Measurements from ENCODE around the gene PROSER3. TPM values are rescaled to one million over a fixed set of nuclear protein-coding genes. Genes with fewer than 3 reads are reported as not detected.
A peak's percentile ranks its signal among the peaks of the same experiment; 100 is the strongest.

PROSER3 gene
- total and polyA plus RNA-seq, 9 of the 15 experiments (the other 6 are each of a cell fraction or from before 2014, with no cell fraction given) = 1.0 to 39.5 (median 5.1) TPM

GRCh38 chr19:35750167-35750566 is 7.8 kb upstream of the PROSER3 start:
- Histone ChIP-seq H3K4me3 (no peak overlapping the region), H3K4me1 (replicated peaks in 1 of 2; ENCODE audit: control insufficient read depth in 2 of 2, insufficient read depth in 2 of 2, low read length in 2 of 2) (peaks cover 9 to 27% of the 10 kb centered on the region in 2 experiments; a peak in 4 of 5 replicates), H3K36me3 (ENCODE audit: control insufficient read depth, insufficient read depth, low read length) (peaks cover 23% of the 10 kb centered on the region; the same call in 1 of the 3 replicates), H4K20me1 (replicated peaks; ENCODE audit: control insufficient read depth, insufficient read depth, low read length) (no peaks in the 10 kb centered on the region), H2AFZ (ENCODE audit: low read depth, low read length) (no peak overlapping the region), H3K27me3 (ENCODE audit: control insufficient read depth in 2 of 2, insufficient read depth in 2 of 2, low read length in 2 of 2) (no peaks in the 10 kb centered on the region), H3K27ac (ENCODE audit: extremely low read depth, low read depth, low read length) (no peak overlapping the region), H3K9ac (ENCODE audit: insufficient read depth in 1 of 2, low read depth in 2 of 2, low read length in 2 of 2) (peak overlapping the region in 1 of 2 experiments; percentile 81; a peak in 3 of 4 replicates), H3K4me2 (ENCODE audit: insufficient read depth, low read length) (no peak overlapping the region), H3K9me1 (ENCODE audit: control insufficient read depth, insufficient read depth, low read length) (no peaks in the 10 kb centered on the region), H3K79me2 (ENCODE audit: control insufficient read depth, insufficient read depth, low read length) (peaks cover 16% of the 10 kb centered on the region), H3K9me3 (replicated peaks; ENCODE audit: control insufficient read depth, insufficient read depth, low read depth, low read length) (no peaks in the 10 kb centered on the region)
- no peak for FAIRE-seq
- intact Hi-C loops (cut with micrococcal nuclease) (no loop called here), in situ Hi-C loops (cut with MboI) (no loop called here)
- no TSS peak for BruUV-seq (replicated peaks)
- ChIA-PET CTCF (ENCODE audit: low intra/inter-chr PET ratio) (no interaction called here), POLR2A (interaction anchor here (1.3 kb wide), 1 partner anchor 15 kb away, joined by 4 read pairs; no protein-coding TSS in a partner anchor)
- DNase-seq (ENCODE audit: extremely low read depth in 1 of 4, low spot score in 3 of 4) = no peak
- 100% methylated on average over 1 of the region's 5 CpGs for WGBS (ENCODE audit: insufficient coverage, low coverage, missing lambda C conversion rate)
- TF ChIP-seq PBX2 (CRISPR knock-in tag; IDR thresholded peaks at IDR 0.05; ENCODE audit: low read depth) = no peak
- TF ChIP-seq PBX2 (tag; conservative IDR thresholded peaks at IDR 0.05; ENCODE audit: low read depth) = no peak
- TF ChIP-seq C11orf30 (IDR thresholded peaks at IDR 0.05; ENCODE audit: low read depth) = no peak
- TF ChIP-seq MTA1 (IDR thresholded peaks at IDR 0.05; ENCODE audit: borderline replicate concordance) = no peak
- no peak for TF ChIP-seq MTA3 (IDR thresholded peaks at IDR 0.05; ENCODE audit: borderline replicate concordance)
- no peak for TF ChIP-seq SMARCA5 (IDR thresholded peaks at IDR 0.05)
- ATAC-seq = no peak

Measured in K562 (cell line).